Right renal pelvis (tissue), 4 donors: ENCODE data around the gene SFTPA2. TPM values are rescaled to one million over a fixed set of nuclear protein-coding genes. Genes with fewer than 3 reads are reported as not detected.
"Not testable (repeated sequence)": the region's sequence is repeated elsewhere in the genome, so short reads cannot be mapped to it uniquely, and the experiment has no call there.

Experiments
- DNase-seq, 4 donors: peaks; one replicate each; pipeline ENCODE4 v3.0.0-alpha.2; 2013; ENCODE audit warnings: low read depth in 4 of 4, low spot score in 3 of 4, missing footprints in 1 of 4
- polyA plus RNA-seq, 4 donors: library from polyadenylated mRNA; unstranded; fragments of 120-200 nt; gene quantifications; one replicate each; pipeline ENCODE4 v1.2.1, GENCODE V29; 2013; ENCODE audit not compliant: insufficient read length in 4 of 4

Gene SFTPA2
- polyA plus RNA-seq, 4 donors: 0.05 TPM; not detected in 3

GRCh38 chr10:79516532-79517205, 43.5 kb downstream of the SFTPA2 start:
- DNase-seq: not testable (repeated sequence)

GRCh38 chr10:79511891-79512583, 48.2 kb downstream of the SFTPA2 start, which contains the start of gene EIF5AL1:
Gene EIF5AL1 (plus strand): TSS chr10:79512533. CDS start chr10:79512650, 117 bp downstream.
- DNase-seq: not testable (repeated sequence)

- not testable (repeated sequence) for DNase-seq
Observed at GRCh38 chr10:79509934-79510508, 50.2 kb downstream of the SFTPA2 start.

- not testable (repeated sequence) for DNase-seq
Observed at GRCh38 chr10:79509306-79509933, 50.8 kb downstream of the SFTPA2 start.

- DNase-seq: not testable (repeated sequence)
Observed at GRCh38 chr10:79508245-79508644, 52.0 kb downstream of the SFTPA2 start.

GRCh38 chr10:79507440-79508167, 52.6 kb downstream of the SFTPA2 start:
- no peak for DNase-seq

Other genes starting within 250 kb of the SFTPA2 start
- gene PPIF, start 212.9 kb downstream of the SFTPA2 start, polyA plus RNA-seq: 10 to 100 TPM; 67.4 to 73.9 (median 69.2) TPM
- 10 to 100 TPM; 25.4 to 27.9 (median 26.1) TPM for gene ZCCHC24, start 114.8 kb downstream of the SFTPA2 start, polyA plus RNA-seq
- gene EIF5AL1, start 47.9 kb downstream of the SFTPA2 start, polyA plus RNA-seq: 1 to 10 TPM in 2 of 4 donors, under 1 TPM in 2; 0.89 to 5.8 (median 2.2) TPM
- gene SFTPA1, start 50.5 kb upstream of the SFTPA2 start, polyA plus RNA-seq: under 1 TPM in 1 of 4 donors, not detected in 3; 0.14 TPM
- gene NUTM2B, start 142.8 kb upstream of the SFTPA2 start, polyA plus RNA-seq: 1 to 10 TPM in 3 of 4 donors, under 1 TPM in 1; 0.52 to 2.8 (median 1.7) TPM